GM18867 (cell line): ENCODE results near the gene NPDC1.
"Not testable (repeated sequence)": the region's sequence is repeated elsewhere in the genome, so short reads cannot be mapped to it uniquely, and the experiment has no call there.

Experiments
- ATAC-seq: cut with Tn5 transposase; IDR thresholded peaks from one replicate; pipeline ENCODE4 v1.9.1; 2021; ENCODE audit warnings: mild to moderate bottlenecking, moderate library complexity; ENCODE audit not compliant: unreplicated experiment

NPDC1 gene

GRCh38 chr9:137075275-137075775 is 29.3 kb upstream of the NPDC1 start:
- no peak for ATAC-seq

- ATAC-seq = no peak
These were observed 28.8 kb upstream of the NPDC1 start for GRCh38 chr9:137074657-137075274.

GRCh38 chr9:137073992-137074399 is 28.0 kb upstream of the NPDC1 start:
- no peak for ATAC-seq

- no peak for ATAC-seq
These were observed 25.3 kb upstream of the NPDC1 start for GRCh38 chr9:137071282-137071681.

GRCh38 chr9:137070906-137071275 is 24.9 kb upstream of the NPDC1 start:
- ATAC-seq = no peak

- peak; percentile 72 for ATAC-seq
These were observed 24.4 kb upstream of the NPDC1 start, which contains the start of gene SAPCD2 for GRCh38 chr9:137070201-137070905. Gene SAPCD2 (minus strand): TSS chr9:137070557. CDS start chr9:137070460, 97 bp downstream.

- ATAC-seq = peak; percentile 4
These were observed 23.6 kb upstream of the NPDC1 start for GRCh38 chr9:137069508-137070091.

GRCh38 chr9:137068539-137069507 is 22.8 kb upstream of the NPDC1 start:
- ATAC-seq = no peak

GRCh38 chr9:137067860-137068538 is 22.0 kb upstream of the NPDC1 start:
- peak; percentile 40 for ATAC-seq

- no peak for ATAC-seq
These were observed 20.3 kb upstream of the NPDC1 start for GRCh38 chr9:137066096-137066861.

GRCh38 chr9:137065336-137065967 is 19.5 kb upstream of the NPDC1 start:
- no peak for ATAC-seq

GRCh38 chr9:137064880-137065164 is 18.8 kb upstream of the NPDC1 start:
- no peak for ATAC-seq

- ATAC-seq = no peak
These were observed 18.3 kb upstream of the NPDC1 start for GRCh38 chr9:137064027-137064879.

GRCh38 chr9:137063311-137064026 is 17.5 kb upstream of the NPDC1 start:
- no peak for ATAC-seq

GRCh38 chr9:137062798-137063197 is 16.8 kb upstream of the NPDC1 start:
- ATAC-seq = not testable (repeated sequence)

- ATAC-seq = no peak
These were observed 16.4 kb upstream of the NPDC1 start for GRCh38 chr9:137062384-137062783.

GRCh38 chr9:137058521-137059234 is 12.7 kb upstream of the NPDC1 start:
- ATAC-seq = no peak
